Natural killer cell (primary cell): ENCODE data around the gene P3R3URF. TPM values are rescaled to one million over a fixed set of nuclear protein-coding genes. Genes with fewer than 3 reads are reported as not detected.

ENCODE experiments used
- ATAC-seq, 3 donors: fragments of 150-1000 bp in 2 of 3; fragments of 200-7000 bp in 1 of 3; cut with Tn5 transposase; 1 replicate in 1 of 3; 2 replicates in 2 of 3; pipeline ENCODE4 v1.10.0; 2021; ENCODE audit warnings: mild to moderate bottlenecking in 2 of 3, moderate library complexity in 2 of 3
- DNase-seq, 2 donors: peaks; one replicate each; pipeline versions ENCODE4 v3.0.0 to v3.0.0-alpha.2; 2013 to 2021; ENCODE audit warnings: mixed read lengths in 1 of 2
- H3K27ac ChIP-seq: one replicate; pipeline ENCODE4 v1.5.1; 2013; ENCODE audit warnings: mild to moderate bottlenecking, low read length
- H3K27me3 ChIP-seq: one replicate; pipeline ENCODE4 v1.6.1; 2013; ENCODE audit warnings: low read length; ENCODE audit not compliant: control insufficient read depth, insufficient read depth
- H3K36me3 ChIP-seq: one replicate; pipeline ENCODE4 v1.6.1; 2013; ENCODE audit warnings: low read length; ENCODE audit not compliant: control insufficient read depth, insufficient read depth
- H3K4me1 ChIP-seq: one replicate; pipeline ENCODE4 v1.6.1; 2013; ENCODE audit warnings: low read length; ENCODE audit not compliant: control insufficient read depth, insufficient read depth
- H3K4me3 ChIP-seq: one replicate; pipeline ENCODE4 v1.5.1; 2013; ENCODE audit warnings: low read length
- H3K9me3 ChIP-seq: one replicate; pipeline ENCODE4 v1.6.1; 2013; ENCODE audit warnings: low read length; ENCODE audit not compliant: control insufficient read depth, insufficient read depth
- H3K27ac Mint-ChIP-seq, 2 donors: one replicate each; pipeline ENCODE4 v1.8.0; 2022; ENCODE audit warnings: mild to moderate bottlenecking in 2 of 2, mixed read lengths in 2 of 2, moderate library complexity in 1 of 2
- H3K27me3 Mint-ChIP-seq, 2 donors: one replicate each; pipeline ENCODE4 v1.8.0; 2022; ENCODE audit warnings: low read depth in 2 of 2, mixed read lengths in 2 of 2
- H3K36me3 Mint-ChIP-seq: one replicate; pipeline ENCODE4 v1.8.0; 2022; ENCODE audit warnings: mixed read lengths
- H3K4me1 Mint-ChIP-seq, 2 donors: one replicate each; pipeline ENCODE4 v1.8.0; 2022; ENCODE audit warnings: mixed read lengths in 2 of 2
- H3K4me3 Mint-ChIP-seq: one replicate; pipeline ENCODE4 v1.8.0; 2022; ENCODE audit warnings: mild to moderate bottlenecking, moderate library complexity, mixed read lengths
- H3K9me3 Mint-ChIP-seq, 2 donors: one replicate each; pipeline ENCODE4 v1.8.0; 2022; ENCODE audit warnings: mixed read lengths in 2 of 2
- CTCF ChIP-seq: fragments of 200-600 bp; IDR thresholded peaks from one replicate; pipeline ENCODE4 v1.8.0; 2022; ENCODE audit warnings: antibody characterized with exemption
- WGBS: methylation state at CpG from one replicate; pipeline ENCODE4 v1.1.7; 2013; ENCODE audit warnings: missing lambda C conversion rate; ENCODE audit not compliant: insufficient coverage; 5-methylcytosine and 5-hydroxymethylcytosine counted together
- intact Hi-C: fragments of 100-400 bp; cut with micrococcal nuclease; formaldehyde crosslinking; loops from one replicate; pipeline ENCODE4 v1.14.2; 2022
- total RNA-seq, 4 donors: library from RNA; stranded (reverse); fragments of 120-200 nt in 1 of 4; gene quantifications; one replicate each; pipeline versions ENCODE4 v1.2.3 to v1.2.4, GENCODE V29; 2013 to 2022

P3R3URF gene
- total RNA-seq, 3 donors from 2014 or later (not counting 1 experiment from before 2014, with no cell fraction given) = not detected

DNA sequence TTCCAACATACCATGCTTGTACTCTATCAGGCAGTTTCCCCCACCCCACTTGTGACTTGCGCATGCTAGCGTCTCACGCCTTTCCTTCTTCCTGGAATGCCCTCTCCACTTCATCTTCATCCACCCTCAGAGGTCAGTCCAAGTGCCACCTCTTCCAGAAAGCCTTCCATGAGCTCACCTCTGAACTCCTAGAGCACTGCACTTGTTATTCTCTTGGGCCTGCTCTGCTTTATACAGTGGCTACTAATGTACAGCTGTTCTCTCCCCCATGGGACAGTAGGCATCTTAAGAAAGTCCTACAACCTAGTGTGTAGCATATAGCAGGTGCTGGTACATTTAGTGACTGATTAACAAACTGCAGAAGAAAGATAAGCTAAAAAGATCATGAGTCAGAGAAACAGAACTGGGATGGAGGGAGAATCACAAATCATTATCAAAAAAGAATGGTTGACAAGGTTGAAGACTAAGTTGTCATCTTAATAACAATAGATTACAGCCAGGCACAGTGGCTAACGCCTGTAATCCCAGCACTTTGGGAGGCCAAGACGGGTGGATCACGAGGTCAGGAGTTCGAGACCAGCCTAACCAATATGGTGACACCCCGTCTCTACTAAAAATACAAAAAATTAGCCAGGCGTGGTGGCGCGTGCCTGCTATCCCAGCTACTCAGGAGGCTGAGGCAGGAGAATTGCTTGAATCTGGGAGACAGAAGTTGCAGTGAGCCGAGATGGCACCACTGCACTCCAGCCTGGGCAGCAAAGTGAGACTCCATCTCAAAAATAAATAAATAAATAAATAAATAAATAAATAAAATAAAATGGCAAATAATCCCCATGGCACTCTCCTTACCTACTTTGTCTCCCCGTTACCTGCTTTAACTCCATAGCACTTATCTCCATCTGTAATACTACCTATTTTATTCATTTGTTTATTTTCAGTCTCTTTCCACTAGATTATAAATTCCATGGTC lies 17.7 kb downstream of the P3R3URF start:
- H3K4me1 ChIP-seq = no peaks in the 10 kb centered on the region
- H3K36me3 ChIP-seq = no peaks in the 10 kb centered on the region
- TF ChIP-seq CTCF = no peak
- Mint-ChIP-seq H3K27ac (no peak overlapping the region), H3K4me1 (no peaks in the 10 kb centered on the region), H3K4me3 (no peak overlapping the region), H3K9me3 (no peaks in the 10 kb centered on the region), H3K36me3 (no peaks in the 10 kb centered on the region), H3K27me3 (no peaks in the 10 kb centered on the region)
- H3K9me3 ChIP-seq = no peaks in the 10 kb centered on the region
- H3K4me3 ChIP-seq = no peak overlapping the region
- no peaks in the 10 kb centered on the region for H3K27me3 ChIP-seq
- H3K27ac ChIP-seq = no peak overlapping the region
- no peak for DNase-seq
- WGBS = 78% methylated on average over 12 of the region's 13 CpGs
- intact Hi-C loops = no loop called here
- ATAC-seq = no peak

DNA sequence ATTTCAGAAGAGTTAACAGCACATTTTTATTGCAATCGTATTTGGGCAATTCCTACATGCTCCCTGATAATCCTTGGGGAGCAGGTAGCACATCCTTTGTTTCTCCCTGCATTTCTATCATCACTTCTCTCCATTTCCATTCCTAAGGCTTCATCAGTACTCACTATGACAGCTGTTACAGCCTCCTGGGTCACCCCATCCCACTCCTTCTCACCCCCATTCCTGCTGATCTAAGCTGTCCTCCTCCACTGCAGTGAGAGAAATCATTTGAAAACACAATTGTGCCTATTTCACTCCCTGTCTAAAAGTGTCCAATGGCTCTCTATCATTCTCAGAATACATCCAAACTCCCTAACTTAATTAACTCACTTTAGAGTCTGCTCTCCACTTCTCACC lies 18.4 kb downstream of the P3R3URF start:
- H3K9me3 Mint-ChIP-seq = no peaks in the 10 kb centered on the region
- ATAC-seq = no peak
- H3K36me3 ChIP-seq = no peaks in the 10 kb centered on the region
- no peaks in the 10 kb centered on the region for H3K4me1 ChIP-seq
- intact Hi-C loops = no loop called here
- no peaks in the 10 kb centered on the region for H3K27me3 ChIP-seq
- TF ChIP-seq CTCF = no peak
- H3K4me3 Mint-ChIP-seq = no peak overlapping the region
- no peak overlapping the region for H3K27ac Mint-ChIP-seq
- H3K4me1 Mint-ChIP-seq = no peaks in the 10 kb centered on the region
- H3K36me3 Mint-ChIP-seq = no peaks in the 10 kb centered on the region
- no peaks in the 10 kb centered on the region for H3K9me3 ChIP-seq
- H3K4me3 ChIP-seq = no peak overlapping the region
- no peaks in the 10 kb centered on the region for H3K27me3 Mint-ChIP-seq
- DNase-seq = no peak
- H3K27ac ChIP-seq = no peak overlapping the region
- 82% methylated on average over 1 of the region's 1 CpG for WGBS

DNA sequence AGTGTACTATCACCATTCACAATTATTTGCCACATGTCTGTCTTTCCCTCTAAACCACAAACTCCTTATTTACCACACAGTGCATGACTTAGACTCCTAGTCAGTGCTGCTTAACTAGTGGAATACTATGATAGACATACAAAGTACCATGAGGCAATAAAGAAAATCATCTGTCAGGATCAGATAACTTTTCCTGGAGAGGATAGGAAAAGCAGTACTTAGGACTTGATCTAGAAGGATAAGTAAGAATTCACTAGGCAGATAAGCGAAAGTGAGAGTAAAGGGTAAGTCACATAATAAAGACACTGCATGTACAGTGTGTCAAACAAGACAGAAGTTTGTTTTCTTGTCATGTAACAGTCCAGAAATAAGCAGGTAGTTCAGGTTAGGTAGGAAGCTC lies 22.6 kb downstream of the P3R3URF start:
- no peaks in the 10 kb centered on the region for H3K36me3 Mint-ChIP-seq
- Histone ChIP-seq H3K27me3 (no peaks in the 10 kb centered on the region), H3K9me3 (no peaks in the 10 kb centered on the region), H3K4me1 (no peaks in the 10 kb centered on the region), H3K36me3 (no peaks in the 10 kb centered on the region), H3K27ac (no peak overlapping the region), H3K4me3 (no peak overlapping the region)
- intact Hi-C loops = no loop called here
- 90% methylated on average over 1 of the region's 1 CpG for WGBS
- DNase-seq = no peak
- no peaks in the 10 kb centered on the region for H3K4me1 Mint-ChIP-seq
- H3K9me3 Mint-ChIP-seq = no peaks in the 10 kb centered on the region
- no peak overlapping the region for H3K27ac Mint-ChIP-seq
- H3K27me3 Mint-ChIP-seq = peaks cover 0 to 3% of the 10 kb centered on the region in 2 donors
- ATAC-seq = no peak
- no peak overlapping the region for H3K4me3 Mint-ChIP-seq
- TF ChIP-seq CTCF = no peak
